Measurements from ENCODE around the gene GID8.

The GID8 gene

DNA sequence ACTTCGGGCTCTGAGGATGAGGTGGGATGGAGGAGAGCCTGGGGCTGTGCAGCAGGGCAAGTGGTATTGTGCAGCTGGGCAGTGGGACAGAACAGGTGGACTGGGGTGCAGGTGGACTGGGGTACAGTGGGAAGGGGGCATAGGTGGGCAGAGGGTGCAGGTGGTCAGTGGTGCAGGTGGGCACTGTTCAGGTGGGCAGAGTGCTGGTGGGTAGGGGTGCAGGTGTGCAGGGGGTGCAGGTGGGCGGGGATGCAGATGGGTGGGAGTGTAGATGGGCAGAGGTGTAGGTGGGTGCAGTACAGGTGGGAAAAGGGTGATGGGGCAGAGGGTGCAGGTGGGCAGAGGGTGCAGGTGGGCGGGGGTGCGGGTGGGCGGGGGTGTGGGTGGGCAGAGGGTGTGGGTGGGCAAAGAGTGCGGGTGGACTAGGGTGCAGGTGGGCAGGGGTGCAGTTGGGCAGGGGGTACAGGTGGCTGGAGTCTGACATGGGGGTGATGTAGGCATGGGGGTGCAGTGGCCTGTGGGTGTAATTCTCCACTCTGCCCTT, 48.4 kb downstream of the GID8 start:
- TF ChIP-seq, protein P1, sequence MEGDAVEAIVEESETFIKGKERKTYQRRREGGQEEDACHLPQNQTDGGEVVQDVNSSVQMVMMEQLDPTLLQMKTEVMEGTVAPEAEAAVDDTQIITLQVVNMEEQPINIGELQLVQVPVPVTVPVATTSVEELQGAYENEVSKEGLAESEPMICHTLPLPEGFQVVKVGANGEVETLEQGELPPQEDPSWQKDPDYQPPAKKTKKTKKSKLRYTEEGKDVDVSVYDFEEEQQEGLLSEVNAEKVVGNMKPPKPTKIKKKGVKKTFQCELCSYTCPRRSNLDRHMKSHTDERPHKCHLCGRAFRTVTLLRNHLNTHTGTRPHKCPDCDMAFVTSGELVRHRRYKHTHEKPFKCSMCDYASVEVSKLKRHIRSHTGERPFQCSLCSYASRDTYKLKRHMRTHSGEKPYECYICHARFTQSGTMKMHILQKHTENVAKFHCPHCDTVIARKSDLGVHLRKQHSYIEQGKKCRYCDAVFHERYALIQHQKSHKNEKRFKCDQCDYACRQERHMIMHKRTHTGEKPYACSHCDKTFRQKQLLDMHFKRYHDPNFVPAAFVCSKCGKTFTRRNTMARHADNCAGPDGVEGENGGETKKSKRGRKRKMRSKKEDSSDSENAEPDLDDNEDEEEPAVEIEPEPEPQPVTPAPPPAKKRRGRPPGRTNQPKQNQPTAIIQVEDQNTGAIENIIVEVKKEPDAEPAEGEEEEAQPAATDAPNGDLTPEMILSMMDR (IDR thresholded peaks at IDR 0.05; ENCODE audit: control insufficient read depth, insufficient read depth, low read depth, low read length, missing control alignments) = no peak
- H3K4me3 ChIP-seq (ENCODE audit: control insufficient read depth, low read depth, low read length) = no peak overlapping the region
- DNase-seq (ENCODE audit: low read depth) = no peak

DNA sequence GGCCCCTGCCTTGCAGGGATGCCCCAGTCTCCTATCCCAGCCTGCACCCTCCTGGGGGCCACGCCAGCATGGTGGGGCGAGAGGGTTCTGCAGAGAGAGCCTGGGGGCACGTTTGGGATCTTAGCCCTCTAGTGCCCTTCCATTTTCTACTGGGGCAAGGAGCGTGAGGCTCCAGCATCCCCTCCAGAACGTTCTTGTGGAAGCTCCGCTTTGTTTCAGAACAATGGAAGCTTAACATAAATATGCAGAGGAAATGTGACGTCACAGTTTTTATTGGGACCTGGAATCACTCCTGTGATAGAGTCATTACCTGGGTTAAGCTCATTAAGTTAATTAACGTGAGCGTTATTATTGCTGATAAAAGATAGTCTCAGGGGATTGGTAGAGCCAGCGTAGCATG, 49.2 kb downstream of the GID8 start:
- DNase-seq (ENCODE audit: low read depth) = no peak
- TF ChIP-seq, protein P1 (IDR thresholded peaks at IDR 0.05; ENCODE audit: control insufficient read depth, insufficient read depth, low read depth, low read length, missing control alignments) = no peak
- no peak overlapping the region for H3K4me3 ChIP-seq (ENCODE audit: control insufficient read depth, low read depth, low read length)

DNA sequence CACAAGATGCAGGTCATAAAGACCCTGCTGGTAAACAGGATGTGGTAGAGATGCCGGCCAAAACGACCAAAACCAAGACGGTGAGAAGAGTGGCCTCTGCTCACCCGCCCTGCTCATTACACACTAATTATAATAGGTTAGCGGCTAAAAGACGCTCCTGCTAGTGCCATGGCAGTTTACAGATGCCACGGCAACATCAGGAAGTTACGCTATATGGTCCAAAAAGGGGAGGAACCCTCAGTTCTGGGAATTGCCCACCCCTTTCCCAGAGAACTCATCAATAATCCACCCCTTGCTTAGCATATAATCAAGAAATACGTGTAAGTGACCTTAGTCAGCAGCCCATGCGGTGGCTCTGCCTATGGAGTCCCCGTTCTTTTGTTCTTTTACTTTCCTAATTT, 51.3 kb downstream of the GID8 start:
- peak overlapping the region; percentile 2 for H3K4me3 ChIP-seq (ENCODE audit: control insufficient read depth, low read depth, low read length)

DNA sequence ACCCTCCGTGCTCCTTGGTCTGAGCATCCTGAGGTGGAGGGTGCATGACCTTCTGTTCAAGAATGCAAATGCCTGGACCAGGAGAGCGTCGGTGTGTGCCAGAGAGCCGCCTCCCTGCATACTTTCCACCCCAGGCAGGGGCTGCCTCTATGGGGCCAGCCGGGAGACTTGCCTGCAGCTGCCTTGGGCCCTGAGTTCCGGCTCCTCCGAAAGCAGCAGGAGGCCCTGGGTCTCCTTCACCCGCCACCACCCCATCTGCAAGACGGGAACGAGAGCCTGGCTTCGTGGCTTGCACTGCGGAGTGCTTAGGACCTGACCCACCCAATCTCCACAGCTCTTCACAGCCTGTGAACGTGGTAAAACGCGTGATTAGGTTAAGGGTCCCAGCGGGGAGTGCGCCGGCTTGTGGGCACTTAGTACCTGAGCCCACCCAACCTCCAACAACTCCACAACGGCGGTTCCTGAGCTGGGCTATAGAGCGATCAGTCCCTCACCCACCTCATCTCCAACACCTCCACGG, 52.4 kb downstream of the GID8 start:
- TF ChIP-seq, protein P1 (IDR thresholded peaks at IDR 0.05; ENCODE audit: control insufficient read depth, insufficient read depth, low read depth, low read length, missing control alignments) = no peak
- no peak overlapping the region for H3K4me3 ChIP-seq (ENCODE audit: control insufficient read depth, low read depth, low read length)
- DNase-seq (ENCODE audit: low read depth) = no peak

More for the DNA sequence above, 51.3 kb downstream of the GID8 start:
- TF ChIP-seq, protein P1 (IDR thresholded peaks at IDR 0.05; ENCODE audit: control insufficient read depth, insufficient read depth, low read depth, low read length, missing control alignments) = no peak
- no peak for DNase-seq (ENCODE audit: low read depth)

DNA sequence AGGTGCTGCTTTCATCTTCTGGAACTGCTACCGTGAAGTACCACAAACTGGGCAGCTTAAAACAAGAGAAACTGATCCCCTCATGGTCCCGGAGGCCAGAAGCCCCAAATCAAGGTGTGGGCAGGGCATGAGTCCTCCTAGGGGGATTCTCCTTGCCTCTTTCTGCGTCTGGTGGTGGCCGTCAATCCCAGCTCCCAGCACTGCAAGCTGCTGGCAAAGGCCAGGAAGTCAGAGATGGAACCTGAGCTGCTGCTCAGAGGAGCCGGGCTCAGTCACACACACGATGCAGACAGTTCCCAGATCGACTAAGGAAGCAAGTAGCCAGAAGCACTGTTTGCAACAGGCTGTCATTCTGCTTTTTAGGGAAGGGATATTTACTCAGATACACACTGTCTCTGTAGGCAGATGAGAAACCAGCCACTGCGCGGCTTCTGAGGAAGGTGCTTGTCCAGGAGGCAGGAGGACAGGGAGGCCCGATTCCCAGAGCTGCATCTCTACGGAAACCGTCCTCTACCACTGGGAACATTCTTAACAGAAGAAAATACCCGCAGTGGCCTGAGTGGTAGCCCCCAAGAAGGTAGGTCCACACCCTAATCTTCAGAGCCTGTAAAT, 53.4 kb downstream of the GID8 start:
- TF ChIP-seq, protein P1 (IDR thresholded peaks at IDR 0.05; ENCODE audit: control insufficient read depth, insufficient read depth, low read depth, low read length, missing control alignments) = no peak
- no peak for DNase-seq (ENCODE audit: low read depth)
- no peak overlapping the region for H3K4me3 ChIP-seq (ENCODE audit: control insufficient read depth, low read depth, low read length)

DNA sequence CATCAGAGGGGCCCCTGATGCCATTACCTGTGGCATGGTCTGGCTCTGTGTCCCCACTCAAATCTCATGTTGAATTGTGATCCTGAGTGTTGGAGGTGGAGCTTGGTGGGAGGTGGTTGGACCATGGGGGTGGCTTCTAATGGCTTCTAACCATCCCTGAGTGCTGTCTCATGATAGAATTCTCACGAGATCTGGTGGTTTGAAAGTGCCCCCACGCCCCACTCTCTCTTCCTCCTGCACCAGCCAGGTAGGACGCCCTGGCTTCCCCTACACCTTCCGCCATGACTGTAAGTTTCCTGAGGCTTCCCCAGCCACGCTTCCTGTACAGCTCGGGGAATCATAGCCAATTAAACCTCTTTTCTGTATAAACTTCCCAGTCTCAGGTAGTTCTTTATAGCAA, 53.9 kb downstream of the GID8 start:
- DNase-seq (ENCODE audit: low read depth) = no peak
- TF ChIP-seq, protein P1 (IDR thresholded peaks at IDR 0.05; ENCODE audit: control insufficient read depth, insufficient read depth, low read depth, low read length, missing control alignments) = no peak
- no peak overlapping the region for H3K4me3 ChIP-seq (ENCODE audit: control insufficient read depth, low read depth, low read length)
